HG03342 (cell line): ENCODE data around the gene C3orf18.

ENCODE experiments used
- ATAC-seq: cut with Tn5 transposase; IDR thresholded peaks from one replicate; pipeline ENCODE4 v1.9.1; 2021; ENCODE audit warnings: mild to moderate bottlenecking, moderate library complexity; ENCODE audit not compliant: unreplicated experiment

C3orf18 gene

GRCh38 chr3:50551681-50552435 lies 15.7 kb downstream of the C3orf18 start:
- ATAC-seq, result no peak

- ATAC-seq, result no peak
Measured at GRCh38 chr3:50551054-50551659, 16.4 kb downstream of the C3orf18 start.

- no peak for ATAC-seq
Measured at GRCh38 chr3:50550079-50550736, 17.3 kb downstream of the C3orf18 start.

GRCh38 chr3:50549226-50549625 lies 18.3 kb downstream of the C3orf18 start:
- no peak for ATAC-seq

- no peak for ATAC-seq
Measured at GRCh38 chr3:50545781-50546180, 21.8 kb downstream of the C3orf18 start.

- no peak for ATAC-seq
Measured at GRCh38 chr3:50542177-50543034, 25.1 kb downstream of the C3orf18 start.

GRCh38 chr3:50539356-50540286 lies 27.9 kb downstream of the C3orf18 start:
- ATAC-seq, result no peak

GRCh38 chr3:50537421-50538129 lies 30.0 kb downstream of the C3orf18 start:
- no peak for ATAC-seq

- no peak for ATAC-seq
Measured at GRCh38 chr3:50536471-50537180, 30.9 kb downstream of the C3orf18 start.

- ATAC-seq, result no peak
Measured at GRCh38 chr3:50534681-50535330, 32.7 kb downstream of the C3orf18 start.

GRCh38 chr3:50533807-50534461 lies 33.6 kb downstream of the C3orf18 start:
- no peak for ATAC-seq

- ATAC-seq, result no peak
Measured at GRCh38 chr3:50533316-50533715, 34.2 kb downstream of the C3orf18 start.

- no peak for ATAC-seq
Measured at GRCh38 chr3:50532062-50532705, 35.4 kb downstream of the C3orf18 start.

GRCh38 chr3:50531201-50531600 lies 36.3 kb downstream of the C3orf18 start:
- ATAC-seq, result no peak

GRCh38 chr3:50530001-50530970 lies 37.3 kb downstream of the C3orf18 start:
- ATAC-seq, result no peak

- ATAC-seq, result no peak
Measured at GRCh38 chr3:50525987-50526386, 41.6 kb downstream of the C3orf18 start.
